HG03196 (cell line): Measurements from ENCODE around the gene TBL1XR1.
"Not testable (repeated sequence)": the region's sequence is repeated elsewhere in the genome, so short reads cannot be mapped to it uniquely, and the experiment has no call there.

Source experiments
- ATAC-seq: cut with Tn5 transposase; IDR thresholded peaks from one replicate; pipeline ENCODE4 v1.9.1; 2021; ENCODE audit not compliant: unreplicated experiment

Gene TBL1XR1

GRCh38 chr3:177037241-177037640, 160.0 kb downstream of the TBL1XR1 start:
- ATAC-seq = no peak

GRCh38 chr3:177035676-177036075, 161.6 kb downstream of the TBL1XR1 start:
- ATAC-seq = no peak

- no peak for ATAC-seq
Observed at GRCh38 chr3:177034832-177035475, 162.3 kb downstream of the TBL1XR1 start.

GRCh38 chr3:177026505-177027277, 170.6 kb downstream of the TBL1XR1 start:
- ATAC-seq = no peak

- ATAC-seq = no peak
Observed at GRCh38 chr3:177015881-177016280, 181.4 kb downstream of the TBL1XR1 start.

- ATAC-seq = no peak
Observed at GRCh38 chr3:177013681-177014280, 183.5 kb downstream of the TBL1XR1 start.

- no peak for ATAC-seq
Observed at GRCh38 chr3:177005718-177006405, 191.4 kb downstream of the TBL1XR1 start.

- not testable (repeated sequence) for ATAC-seq
Observed at GRCh38 chr3:177000159-177000558, 197.1 kb downstream of the TBL1XR1 start.

GRCh38 chr3:176995946-176996345, 201.3 kb downstream of the TBL1XR1 start:
- no peak for ATAC-seq

GRCh38 chr3:176994891-176995781, 202.1 kb downstream of the TBL1XR1 start:
- ATAC-seq = no peak

- no peak for ATAC-seq
Observed at GRCh38 chr3:176994393-176994792, 202.9 kb downstream of the TBL1XR1 start.

- no peak for ATAC-seq
Observed at GRCh38 chr3:176992978-176993377, 204.3 kb downstream of the TBL1XR1 start.

- ATAC-seq = no peak
Observed at GRCh38 chr3:176992565-176992964, 204.7 kb downstream of the TBL1XR1 start.

- no peak for ATAC-seq
Observed at GRCh38 chr3:176988795-176989194, 208.5 kb downstream of the TBL1XR1 start.

- ATAC-seq = no peak
Observed at GRCh38 chr3:176987901-176988650, 209.2 kb downstream of the TBL1XR1 start.

GRCh38 chr3:176978441-176978840, 218.8 kb downstream of the TBL1XR1 start:
- ATAC-seq = no peak

- ATAC-seq = no peak
Observed at GRCh38 chr3:176977331-176977730, 220.0 kb downstream of the TBL1XR1 start.

GRCh38 chr3:176976586-176976985, 220.7 kb downstream of the TBL1XR1 start:
- ATAC-seq = no peak

GRCh38 chr3:176974279-176974678, 223.0 kb downstream of the TBL1XR1 start:
- ATAC-seq = no peak
